Peyer's patch (tissue), 4 donors: ENCODE measurements around the gene EPM2AIP1.

Experiments used
- POLR2A ChIP-seq, 2 donors: fragments of 450-650 bp; IDR thresholded peaks; one replicate each; pipeline ENCODE4 v1.5.1; 2017; ENCODE audit warnings: antibody characterized with exemption in 2 of 2, mild to moderate bottlenecking in 2 of 2, moderate library complexity in 2 of 2
- TF ChIP-seq, protein P1 (sequence below), 6 experiments: fragments of 450-650 bp in 4 of 6; fragments of 200-600 bp in 2 of 6; sonication (generic) in 1 of 6; IDR thresholded peaks; one replicate each; pipeline ENCODE4 v1.5.1; 2017 to 2019; ENCODE audit warnings: antibody characterized with exemption in 6 of 6, mild to moderate bottlenecking in 3 of 6, moderate library complexity in 1 of 6

DNA sequence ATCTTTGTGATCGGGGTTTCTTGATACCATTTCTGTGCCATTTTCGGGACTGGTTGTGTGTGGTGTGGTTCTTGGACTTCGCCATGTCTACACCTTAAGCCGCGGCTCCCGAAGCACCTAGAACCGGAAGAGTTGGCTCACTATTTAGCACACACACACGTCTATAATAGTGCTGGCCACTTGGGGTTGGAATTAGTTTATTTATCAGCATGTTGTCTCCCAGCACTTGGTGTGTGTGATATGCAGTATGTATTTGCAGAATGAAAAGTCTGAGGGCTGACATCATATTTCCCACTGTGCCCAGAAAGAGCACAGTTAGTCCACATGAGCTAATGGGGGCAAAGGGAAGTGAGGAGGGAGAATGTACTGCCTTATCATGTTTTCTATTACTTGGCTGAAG lies 24.0 kb upstream of the EPM2AIP1 start:
- TF ChIP-seq POLR2A (IDR thresholded peaks at IDR 0.05): no peak
- TF ChIP-seq, protein P1, sequence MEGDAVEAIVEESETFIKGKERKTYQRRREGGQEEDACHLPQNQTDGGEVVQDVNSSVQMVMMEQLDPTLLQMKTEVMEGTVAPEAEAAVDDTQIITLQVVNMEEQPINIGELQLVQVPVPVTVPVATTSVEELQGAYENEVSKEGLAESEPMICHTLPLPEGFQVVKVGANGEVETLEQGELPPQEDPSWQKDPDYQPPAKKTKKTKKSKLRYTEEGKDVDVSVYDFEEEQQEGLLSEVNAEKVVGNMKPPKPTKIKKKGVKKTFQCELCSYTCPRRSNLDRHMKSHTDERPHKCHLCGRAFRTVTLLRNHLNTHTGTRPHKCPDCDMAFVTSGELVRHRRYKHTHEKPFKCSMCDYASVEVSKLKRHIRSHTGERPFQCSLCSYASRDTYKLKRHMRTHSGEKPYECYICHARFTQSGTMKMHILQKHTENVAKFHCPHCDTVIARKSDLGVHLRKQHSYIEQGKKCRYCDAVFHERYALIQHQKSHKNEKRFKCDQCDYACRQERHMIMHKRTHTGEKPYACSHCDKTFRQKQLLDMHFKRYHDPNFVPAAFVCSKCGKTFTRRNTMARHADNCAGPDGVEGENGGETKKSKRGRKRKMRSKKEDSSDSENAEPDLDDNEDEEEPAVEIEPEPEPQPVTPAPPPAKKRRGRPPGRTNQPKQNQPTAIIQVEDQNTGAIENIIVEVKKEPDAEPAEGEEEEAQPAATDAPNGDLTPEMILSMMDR (IDR thresholded peaks at IDR 0.05): no peak
